Glutamatergic neuron (in vitro differentiated cells): Measurements from ENCODE around the gene ZNF142. TPM values are rescaled to one million over a fixed set of nuclear protein-coding genes. Genes with fewer than 3 reads are reported as not detected.

Experiments
- DNase-seq: peaks from one replicate; pipeline ENCODE4 v3.0.0; 2022
- H3K27ac Mint-ChIP-seq: one replicate; pipeline ENCODE4 v1.8.0; 2020; ENCODE audit warnings: mild to moderate bottlenecking, mixed read lengths, inconsistent platforms; ENCODE audit not compliant: unreplicated experiment
- H3K27me3 Mint-ChIP-seq: one replicate; pipeline ENCODE4 v1.8.0; 2020; ENCODE audit warnings: mild to moderate bottlenecking, moderate library complexity, mixed read lengths, inconsistent platforms; ENCODE audit not compliant: unreplicated experiment
- H3K36me3 Mint-ChIP-seq: one replicate; pipeline ENCODE4 v1.8.0; 2020; ENCODE audit warnings: mild to moderate bottlenecking, mixed read lengths, inconsistent platforms; ENCODE audit not compliant: unreplicated experiment
- H3K4me1 Mint-ChIP-seq: one replicate; pipeline ENCODE4 v1.8.0; 2020; ENCODE audit warnings: mild to moderate bottlenecking, low read depth, mixed read lengths, inconsistent platforms; ENCODE audit not compliant: unreplicated experiment
- H3K4me3 Mint-ChIP-seq: one replicate; pipeline ENCODE4 v1.8.0; 2020; ENCODE audit warnings: mild to moderate bottlenecking, mixed read lengths, inconsistent platforms; ENCODE audit not compliant: unreplicated experiment
- H3K9me3 Mint-ChIP-seq: one replicate; pipeline ENCODE4 v1.8.0; 2020; ENCODE audit warnings: mild to moderate bottlenecking, moderate library complexity, mixed read lengths, inconsistent platforms; ENCODE audit not compliant: unreplicated experiment
- total RNA-seq: library from RNA; stranded (reverse); fragmentation: NEBNext Ultra II Directional; extraction: Animal tissue kit (Norgen Biotek cat#: 25700); gene quantifications from one replicate; pipeline ENCODE4 v1.2.1, GENCODE V29; 2021; ENCODE audit not compliant: unreplicated experiment
- TF ChIP-seq, protein P1 (sequence below): fragments of 200-600 bp; sonication (generic); IDR thresholded peaks from one replicate; pipeline ENCODE4 v1.5.0; 2021; ENCODE audit not compliant: partially characterized antibody, unreplicated experiment

The ZNF142 gene
- total RNA-seq, 1 donor from 2014 or later, result 46.7 TPM

DNA sequence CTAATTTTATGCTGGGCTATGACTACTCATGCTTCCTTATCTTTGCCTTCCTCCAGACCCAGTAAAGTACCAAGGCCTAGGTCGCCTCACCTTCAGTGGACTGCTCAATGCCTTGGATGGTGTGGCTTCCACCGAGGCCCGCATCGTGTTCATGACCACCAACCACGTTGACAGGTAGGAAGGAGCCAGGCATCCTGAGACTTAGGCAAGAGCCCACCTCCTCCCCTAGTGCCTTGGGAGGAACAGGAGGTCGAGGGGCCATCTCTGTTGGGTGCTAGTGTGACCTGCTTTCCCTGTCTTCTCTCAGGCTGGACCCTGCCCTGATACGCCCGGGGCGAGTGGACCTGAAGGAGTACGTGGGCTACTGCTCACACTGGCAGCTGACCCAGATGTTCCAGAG, 3.4 kb upstream of the ZNF142 start:
- no peak overlapping the region for H3K4me3 Mint-ChIP-seq
- TF ChIP-seq, protein P1, sequence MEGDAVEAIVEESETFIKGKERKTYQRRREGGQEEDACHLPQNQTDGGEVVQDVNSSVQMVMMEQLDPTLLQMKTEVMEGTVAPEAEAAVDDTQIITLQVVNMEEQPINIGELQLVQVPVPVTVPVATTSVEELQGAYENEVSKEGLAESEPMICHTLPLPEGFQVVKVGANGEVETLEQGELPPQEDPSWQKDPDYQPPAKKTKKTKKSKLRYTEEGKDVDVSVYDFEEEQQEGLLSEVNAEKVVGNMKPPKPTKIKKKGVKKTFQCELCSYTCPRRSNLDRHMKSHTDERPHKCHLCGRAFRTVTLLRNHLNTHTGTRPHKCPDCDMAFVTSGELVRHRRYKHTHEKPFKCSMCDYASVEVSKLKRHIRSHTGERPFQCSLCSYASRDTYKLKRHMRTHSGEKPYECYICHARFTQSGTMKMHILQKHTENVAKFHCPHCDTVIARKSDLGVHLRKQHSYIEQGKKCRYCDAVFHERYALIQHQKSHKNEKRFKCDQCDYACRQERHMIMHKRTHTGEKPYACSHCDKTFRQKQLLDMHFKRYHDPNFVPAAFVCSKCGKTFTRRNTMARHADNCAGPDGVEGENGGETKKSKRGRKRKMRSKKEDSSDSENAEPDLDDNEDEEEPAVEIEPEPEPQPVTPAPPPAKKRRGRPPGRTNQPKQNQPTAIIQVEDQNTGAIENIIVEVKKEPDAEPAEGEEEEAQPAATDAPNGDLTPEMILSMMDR, result no peak
- DNase-seq, result no peak
- H3K36me3 Mint-ChIP-seq, result peaks cover 3% of the 10 kb centered on the region
- H3K4me1 Mint-ChIP-seq, result peaks cover 6% of the 10 kb centered on the region
- peaks cover 11% of the 10 kb centered on the region for H3K27me3 Mint-ChIP-seq
- H3K9me3 Mint-ChIP-seq, result peaks cover 10% of the 10 kb centered on the region
- H3K27ac Mint-ChIP-seq, result no peak overlapping the region

DNA sequence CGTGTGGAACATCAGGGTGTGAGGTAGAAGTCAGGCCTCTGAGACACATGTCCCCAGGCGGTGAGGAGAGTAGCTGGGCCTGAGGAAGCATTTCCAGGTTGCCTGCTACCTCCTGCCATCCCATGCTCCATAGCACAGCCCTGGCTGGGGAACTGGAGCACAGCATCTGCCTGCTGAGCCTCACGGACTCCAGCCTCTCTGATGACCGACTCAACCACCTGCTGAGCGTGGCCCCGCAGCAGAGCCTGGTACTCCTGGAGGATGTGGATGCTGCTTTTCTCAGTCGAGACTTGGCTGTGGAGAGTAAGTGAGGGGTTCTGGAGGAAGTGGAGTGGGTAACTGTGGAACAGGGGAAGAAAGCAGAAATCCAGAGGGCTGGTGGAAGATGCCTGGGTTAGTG, 3.0 kb upstream of the ZNF142 start:
- no peak overlapping the region for H3K27ac Mint-ChIP-seq
- TF ChIP-seq, protein P1, result no peak
- no peak for DNase-seq
- H3K9me3 Mint-ChIP-seq, result peaks cover 10% of the 10 kb centered on the region
- peaks cover 3% of the 10 kb centered on the region for H3K36me3 Mint-ChIP-seq
- peaks cover 11% of the 10 kb centered on the region for H3K27me3 Mint-ChIP-seq
- H3K4me1 Mint-ChIP-seq, result peaks cover 6% of the 10 kb centered on the region
- H3K4me3 Mint-ChIP-seq, result no peak overlapping the region

DNA sequence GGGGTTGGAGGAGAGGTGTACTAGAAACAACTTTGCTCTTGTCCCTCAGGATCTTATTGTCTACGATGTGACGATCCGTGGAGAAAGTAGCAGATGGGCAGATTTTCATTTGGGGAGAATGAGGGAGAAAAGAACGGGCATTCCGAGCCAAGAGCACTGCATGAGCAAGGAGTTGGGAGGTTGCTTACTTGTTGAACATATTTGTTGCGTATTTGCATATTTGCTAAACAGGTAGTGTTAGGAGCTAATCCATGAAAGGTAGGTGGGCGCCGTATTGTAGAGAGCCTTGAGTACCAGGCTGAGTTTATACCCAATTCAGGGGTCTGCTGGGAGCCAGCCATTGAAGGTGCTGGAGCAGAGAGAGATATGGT, 550 bp upstream of the ZNF142 start:
- Mint-ChIP-seq H3K4me1 (peaks cover 6% of the 10 kb centered on the region), H3K27me3 (peaks cover 11% of the 10 kb centered on the region), H3K36me3 (peaks cover 3% of the 10 kb centered on the region), H3K9me3 (peaks cover 10% of the 10 kb centered on the region), H3K27ac (peak overlapping the region; percentile 83), H3K4me3 (peak overlapping the region; percentile 100)
- TF ChIP-seq, protein P1, result no peak
- no peak for DNase-seq

DNA sequence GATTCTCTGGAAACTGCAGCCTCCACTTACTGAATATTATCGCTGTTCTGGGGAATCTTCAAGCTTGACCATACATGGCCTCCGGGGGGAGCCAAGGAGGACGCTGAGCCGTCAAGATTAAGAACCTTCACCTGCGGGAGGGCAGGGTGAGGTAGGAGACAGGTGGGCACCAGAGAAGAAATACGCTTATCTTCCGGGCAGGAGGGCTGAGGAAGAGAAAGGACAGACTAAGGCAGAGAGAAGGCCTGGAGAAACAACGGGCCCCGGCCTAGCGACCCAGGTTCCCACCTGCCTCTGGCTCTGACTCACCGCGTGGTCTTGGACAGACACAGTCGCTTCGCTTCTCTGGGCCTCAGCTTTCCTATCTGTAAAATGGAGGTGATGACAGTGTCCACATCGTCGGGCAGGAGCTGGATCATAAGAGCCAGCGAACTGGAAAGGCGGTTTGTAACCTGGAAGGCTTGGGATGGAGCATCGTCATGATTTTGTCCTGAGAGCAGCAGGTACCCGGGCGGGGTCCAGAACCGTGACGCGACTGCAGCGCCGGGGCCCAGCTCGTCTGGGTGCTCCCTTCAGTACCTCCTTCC, 659 bp downstream of the ZNF142 start:
- H3K4me3 Mint-ChIP-seq, result peak overlapping the region; percentile 100
- H3K27me3 Mint-ChIP-seq, result peaks cover 11% of the 10 kb centered on the region
- H3K36me3 Mint-ChIP-seq, result no peaks in the 10 kb centered on the region
- peak; percentile 58 for DNase-seq
- peaks cover 7% of the 10 kb centered on the region for H3K9me3 Mint-ChIP-seq
- H3K27ac Mint-ChIP-seq, result peak overlapping the region; percentile 83
- TF ChIP-seq, protein P1, result peak; percentile 58
- H3K4me1 Mint-ChIP-seq, result peaks cover 6% of the 10 kb centered on the region

DNA sequence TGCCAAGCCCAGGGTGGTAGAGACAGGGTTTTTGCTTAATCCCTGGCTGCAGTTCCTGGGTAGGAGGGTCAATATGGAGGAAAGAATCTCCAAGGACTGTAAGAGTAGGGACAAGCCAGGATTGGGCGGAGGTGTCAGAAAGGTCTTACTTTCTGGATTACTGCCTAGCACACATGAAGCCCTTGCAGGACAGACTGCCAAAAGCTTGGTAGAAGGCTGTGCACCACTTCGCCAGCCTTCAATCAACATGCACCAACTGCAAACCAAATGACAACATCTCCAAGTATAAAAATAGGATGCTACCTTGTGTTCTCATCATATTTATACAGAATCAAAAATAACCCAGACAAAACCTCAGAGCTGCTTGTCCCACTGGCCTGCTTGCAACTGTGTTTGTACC, 3.7 kb downstream of the ZNF142 start:
- Mint-ChIP-seq H3K36me3 (no peaks in the 10 kb centered on the region), H3K4me3 (no peak overlapping the region), H3K27ac (no peak overlapping the region), H3K4me1 (peaks cover 6% of the 10 kb centered on the region), H3K27me3 (peaks cover 4% of the 10 kb centered on the region), H3K9me3 (peaks cover 5% of the 10 kb centered on the region)
- TF ChIP-seq, protein P1, result no peak
- DNase-seq, result no peak
